ENCODE measurements around the gene CDK5RAP2. TPM values are rescaled to one million over a fixed set of nuclear protein-coding genes. Genes with fewer than 3 reads are reported as not detected.

The CDK5RAP2 gene
- total and polyA plus RNA-seq, 8 donors = 14.8 to 37.1 (median 21.7) TPM

DNA sequence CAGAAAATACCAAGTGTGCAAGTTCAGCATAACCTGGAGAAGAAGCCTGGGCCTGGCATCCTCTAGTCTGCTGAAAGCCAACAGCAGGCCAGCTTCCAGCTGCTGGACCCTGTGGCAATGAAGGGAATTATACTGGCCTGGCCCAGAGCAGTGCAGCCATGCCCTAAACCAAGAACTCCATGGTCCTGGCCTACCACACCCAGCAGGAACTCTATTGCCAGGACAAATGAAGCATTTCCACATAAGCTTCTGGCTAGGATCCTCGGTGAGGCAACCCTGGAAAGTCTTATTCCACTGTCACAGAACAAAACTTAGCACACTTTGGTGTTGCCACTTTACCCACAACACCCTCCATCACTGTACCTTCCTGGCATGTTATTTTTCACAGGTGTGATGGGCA lies 35.5 kb downstream of the CDK5RAP2 start:
- no peak for FAIRE-seq
- Histone ChIP-seq H3K9me3 (no peaks in the 10 kb centered on the region), H3K4me3 (no peak overlapping the region), H3K27ac (no peak overlapping the region), H3K36me3 (peaks cover 0 to 22% (median 0%) of the 10 kb centered on the region in 3 donors), H3K27me3 (no peaks in the 10 kb centered on the region), H3K4me1 (no peaks in the 10 kb centered on the region)
- TF ChIP-seq, protein P1, sequence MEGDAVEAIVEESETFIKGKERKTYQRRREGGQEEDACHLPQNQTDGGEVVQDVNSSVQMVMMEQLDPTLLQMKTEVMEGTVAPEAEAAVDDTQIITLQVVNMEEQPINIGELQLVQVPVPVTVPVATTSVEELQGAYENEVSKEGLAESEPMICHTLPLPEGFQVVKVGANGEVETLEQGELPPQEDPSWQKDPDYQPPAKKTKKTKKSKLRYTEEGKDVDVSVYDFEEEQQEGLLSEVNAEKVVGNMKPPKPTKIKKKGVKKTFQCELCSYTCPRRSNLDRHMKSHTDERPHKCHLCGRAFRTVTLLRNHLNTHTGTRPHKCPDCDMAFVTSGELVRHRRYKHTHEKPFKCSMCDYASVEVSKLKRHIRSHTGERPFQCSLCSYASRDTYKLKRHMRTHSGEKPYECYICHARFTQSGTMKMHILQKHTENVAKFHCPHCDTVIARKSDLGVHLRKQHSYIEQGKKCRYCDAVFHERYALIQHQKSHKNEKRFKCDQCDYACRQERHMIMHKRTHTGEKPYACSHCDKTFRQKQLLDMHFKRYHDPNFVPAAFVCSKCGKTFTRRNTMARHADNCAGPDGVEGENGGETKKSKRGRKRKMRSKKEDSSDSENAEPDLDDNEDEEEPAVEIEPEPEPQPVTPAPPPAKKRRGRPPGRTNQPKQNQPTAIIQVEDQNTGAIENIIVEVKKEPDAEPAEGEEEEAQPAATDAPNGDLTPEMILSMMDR (IDR thresholded peaks at IDR 0.05) = no peak
- WGBS, 2 donors = 95 to 100% methylated on average over 1 of the region's 1 CpG
- DNase-seq = no peak
- intact Hi-C loops (cut with DNase I) = no loop called here
- no peak for ATAC-seq

DNA sequence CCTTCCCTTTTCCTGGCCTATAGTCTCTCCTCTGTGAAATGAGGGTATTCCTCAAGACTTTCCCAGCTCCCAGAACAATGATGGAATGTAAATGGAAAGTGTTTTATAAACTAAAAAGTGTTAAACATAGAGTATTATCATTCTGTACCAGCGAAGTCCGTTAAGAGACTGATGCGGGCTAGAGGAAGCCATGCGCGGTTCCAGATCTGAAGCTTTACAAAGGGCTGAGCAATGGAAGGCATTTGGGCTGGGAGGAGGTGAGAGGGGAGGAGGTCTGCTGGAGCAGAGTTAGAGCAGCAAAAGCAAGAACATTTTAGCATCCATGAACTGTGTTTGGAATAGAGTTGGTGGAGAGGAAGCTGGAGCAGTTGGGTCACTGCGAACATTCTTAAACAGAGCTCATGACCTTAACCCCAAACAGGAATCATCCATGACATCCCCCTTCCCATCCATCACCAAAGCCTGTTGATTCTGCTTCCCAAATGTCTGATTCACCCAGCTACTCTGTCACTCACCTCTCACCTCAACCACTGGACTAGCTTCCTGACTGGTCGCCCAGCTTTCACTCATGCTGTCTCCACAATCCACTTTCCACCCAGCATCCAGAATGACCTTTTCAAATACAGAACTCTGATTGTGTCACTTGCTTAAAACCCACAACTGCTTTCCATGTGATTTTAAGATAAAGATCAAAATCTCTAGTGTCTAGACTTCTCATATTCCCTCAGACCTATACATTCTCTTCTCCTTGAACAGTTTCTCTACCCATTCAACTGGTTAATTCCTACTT lies 37.1 kb downstream of the CDK5RAP2 start:
- H3K36me3 ChIP-seq = peaks cover 0 to 19% (median 0%) of the 10 kb centered on the region in 3 donors
- no peaks in the 10 kb centered on the region for H3K9me3 ChIP-seq
- 94% methylated on average over 7 of the region's 7 CpGs for WGBS, 2 donors
- TF ChIP-seq, protein P1 (IDR thresholded peaks at IDR 0.05) = no peak
- FAIRE-seq = no peak
- no peak overlapping the region for H3K27ac ChIP-seq
- no peaks in the 10 kb centered on the region for H3K4me1 ChIP-seq
- H3K27me3 ChIP-seq = no peaks in the 10 kb centered on the region
- no peak for DNase-seq
- intact Hi-C loops (cut with DNase I) = no loop called here
- ATAC-seq = no peak
- H3K4me3 ChIP-seq = no peak overlapping the region

GRCh38 chr9:120541921-120542320 lies 38.0 kb downstream of the CDK5RAP2 start:
- no peak for ATAC-seq
- no peak for FAIRE-seq
- intact Hi-C loops (cut with DNase I) = no loop called here
- 96% methylated on average over 2 of the region's 2 CpGs for WGBS, 2 donors
- DNase-seq = no peak
- Histone ChIP-seq H3K27me3 (no peaks in the 10 kb centered on the region), H3K36me3 (peaks cover 0 to 19% (median 0%) of the 10 kb centered on the region in 3 donors), H3K9me3 (no peaks in the 10 kb centered on the region), H3K27ac (no peak overlapping the region), H3K4me3 (no peak overlapping the region), H3K4me1 (no peaks in the 10 kb centered on the region)
- TF ChIP-seq, protein P1 (IDR thresholded peaks at IDR 0.05) = no peak

DNA sequence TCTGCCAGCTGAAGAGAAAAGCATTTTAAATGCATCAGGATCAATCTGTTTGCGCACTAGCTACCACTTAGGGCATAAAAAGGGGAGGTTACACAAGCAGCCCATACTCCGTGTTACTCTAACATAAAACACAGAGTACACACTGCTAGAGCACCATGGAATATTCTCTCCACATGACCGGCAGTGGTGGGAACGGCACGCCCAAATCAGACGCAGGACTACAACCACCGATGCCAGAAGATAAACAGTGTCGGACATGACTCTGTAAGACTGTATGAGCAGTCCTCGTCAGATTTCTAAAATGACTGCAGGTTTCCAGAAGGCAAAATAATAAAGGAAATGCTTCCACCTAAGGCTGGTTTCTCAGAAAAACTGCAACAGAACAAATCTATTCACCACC lies 40.0 kb downstream of the CDK5RAP2 start:
- TF ChIP-seq, protein P1 (IDR thresholded peaks at IDR 0.05) = no peak
- H3K9me3 ChIP-seq = no peaks in the 10 kb centered on the region
- no peak for FAIRE-seq
- intact Hi-C loops (cut with DNase I) = no loop called here
- H3K36me3 ChIP-seq = peaks cover 0 to 16% (median 0%) of the 10 kb centered on the region in 3 donors
- no peaks in the 10 kb centered on the region for H3K4me1 ChIP-seq
- no peak for DNase-seq
- no peak overlapping the region for H3K4me3 ChIP-seq
- H3K27me3 ChIP-seq = no peaks in the 10 kb centered on the region
- no peak overlapping the region for H3K27ac ChIP-seq
- no peak for ATAC-seq
- WGBS, 2 donors = 92 to 93% methylated on average over 9 of the region's 9 CpGs

- H3K9me3 ChIP-seq = no peaks in the 10 kb centered on the region
- ATAC-seq = no peak
- DNase-seq = no peak
- no peak overlapping the region for H3K4me3 ChIP-seq
- WGBS, 2 donors = 80 to 83% methylated on average over 3 of the region's 3 CpGs
- no peak overlapping the region for H3K27ac ChIP-seq
- no peaks in the 10 kb centered on the region for H3K27me3 ChIP-seq
- peaks cover 0 to 6% (median 0%) of the 10 kb centered on the region in 3 donors for H3K36me3 ChIP-seq
- no peaks in the 10 kb centered on the region for H3K4me1 ChIP-seq
- FAIRE-seq = no peak
- intact Hi-C loops (cut with DNase I) = no loop called here
- TF ChIP-seq, protein P1 (IDR thresholded peaks at IDR 0.05) = no peak
Measured at GRCh38 chr9:120538339-120538738, 41.6 kb downstream of the CDK5RAP2 start.
